Measurements from ENCODE around the gene CDKL1.

DNA sequence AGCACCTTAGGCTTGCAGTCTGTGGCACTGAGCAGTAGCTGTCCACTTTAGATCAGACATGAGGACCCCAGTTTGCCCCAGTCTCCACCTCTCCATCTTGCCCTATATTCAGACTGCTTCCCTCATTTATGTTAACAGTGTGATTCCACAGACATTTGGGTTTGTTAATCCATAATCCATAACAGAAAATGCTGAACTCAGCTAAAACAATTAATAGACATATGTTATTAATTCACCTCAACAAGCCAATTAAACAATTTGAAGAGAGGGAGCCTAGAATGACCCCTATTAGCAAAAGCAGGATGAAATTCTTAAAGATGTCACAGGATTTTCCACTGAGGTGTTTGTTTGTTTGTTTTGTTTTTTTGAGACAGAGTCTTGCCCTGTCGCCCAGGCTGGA lies 9.1 kb downstream of the CDKL1 start:
- no peak for TF ChIP-seq EZH2 (IDR thresholded peaks at IDR 0.05; ENCODE audit: low read depth)
- TF ChIP-seq, protein P1, sequence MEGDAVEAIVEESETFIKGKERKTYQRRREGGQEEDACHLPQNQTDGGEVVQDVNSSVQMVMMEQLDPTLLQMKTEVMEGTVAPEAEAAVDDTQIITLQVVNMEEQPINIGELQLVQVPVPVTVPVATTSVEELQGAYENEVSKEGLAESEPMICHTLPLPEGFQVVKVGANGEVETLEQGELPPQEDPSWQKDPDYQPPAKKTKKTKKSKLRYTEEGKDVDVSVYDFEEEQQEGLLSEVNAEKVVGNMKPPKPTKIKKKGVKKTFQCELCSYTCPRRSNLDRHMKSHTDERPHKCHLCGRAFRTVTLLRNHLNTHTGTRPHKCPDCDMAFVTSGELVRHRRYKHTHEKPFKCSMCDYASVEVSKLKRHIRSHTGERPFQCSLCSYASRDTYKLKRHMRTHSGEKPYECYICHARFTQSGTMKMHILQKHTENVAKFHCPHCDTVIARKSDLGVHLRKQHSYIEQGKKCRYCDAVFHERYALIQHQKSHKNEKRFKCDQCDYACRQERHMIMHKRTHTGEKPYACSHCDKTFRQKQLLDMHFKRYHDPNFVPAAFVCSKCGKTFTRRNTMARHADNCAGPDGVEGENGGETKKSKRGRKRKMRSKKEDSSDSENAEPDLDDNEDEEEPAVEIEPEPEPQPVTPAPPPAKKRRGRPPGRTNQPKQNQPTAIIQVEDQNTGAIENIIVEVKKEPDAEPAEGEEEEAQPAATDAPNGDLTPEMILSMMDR (conservative IDR thresholded peaks at IDR 0.05), result no peak
